Adrenal gland (tissue), 12 donors: ENCODE results near the gene PARP6. TPM values are rescaled to one million over a fixed set of nuclear protein-coding genes. Genes with fewer than 3 reads are reported as not detected.
"Not testable (repeated sequence)": the region's sequence is repeated elsewhere in the genome, so short reads cannot be mapped to it uniquely, and the experiment has no call there.

Source experiments
- DNase-seq, 7 donors: peaks; one replicate each; pipeline ENCODE4 v3.0.0-alpha.2; 2019 to 2020
- H3K27ac ChIP-seq, 5 donors: fragments of 200-600 bp; sonication (generic) in 4 of 5; 1 replicate in 3 of 5; 2 replicates in 2 of 5; pipeline versions ENCODE4 v1.5.1 to v1.8.0; 2016 to 2020; ENCODE audit warnings: mild to moderate bottlenecking in 1 of 5
- H3K27me3 ChIP-seq: fragments of 200-600 bp; 2 replicates; pipeline ENCODE4 v1.8.0; 2021
- H3K36me3 ChIP-seq, 2 donors: fragments of 200-600 bp; replicated peaks in 1 of 2; 1 replicate in 1 of 2; 2 replicates in 1 of 2; pipeline versions ENCODE4 v1.5.1 to v1.8.0; 2018 to 2022
- H3K4me1 ChIP-seq, 2 donors: fragments of 200-600 bp; replicated peaks in 1 of 2; 1 replicate in 1 of 2; 2 replicates in 1 of 2; pipeline versions ENCODE4 v1.5.1 to v1.8.0; 2018 to 2021
- H3K4me3 ChIP-seq, 4 donors: fragments of 200-600 bp; sonication (generic) in 3 of 4; one replicate each; pipeline ENCODE4 v1.5.1; 2016 to 2018
- H3K9me3 ChIP-seq, 3 donors: fragments of 200-600 bp; sonication (generic) in 1 of 3; replicated peaks in 1 of 3; 1 replicate in 2 of 3; 2 replicates in 1 of 3; pipeline versions ENCODE4 v1.5.1 to v1.8.0; 2016 to 2021
- POLR2A ChIP-seq, 2 donors: fragments of 450-650 bp; IDR thresholded peaks; one replicate each; pipeline ENCODE4 v1.6.1; 2017; ENCODE audit warnings: antibody characterized with exemption in 2 of 2, mild to moderate bottlenecking in 2 of 2, moderate library complexity in 1 of 2
- WGBS, 4 donors: extraction: QIAGEN DNeasy Blood & Tissue Kit in 2 of 4; methylation state at CpG; one replicate each; pipeline versions ENCODE4 v1.1.5 to v1.1.7; 2013 to 2017; 5-methylcytosine and 5-hydroxymethylcytosine counted together
- intact Hi-C, 2 donors: fragments of 100-400 bp; cut with DNase I; formaldehyde crosslinking; loops; one replicate each; pipeline versions ENCODE4 v1.14.1 to v1.15.0; 2022 to 2023
- polyA plus RNA-seq, 3 donors: library from polyadenylated mRNA; stranded (reverse); fragments of 200-250 nt in 2 of 3; fragments of 350-450 nt in 1 of 3; fragmentation: Illumina TruSeq in 1 of 3; extraction: RNeasy Lipid Tissue Mini Kit (QIAGEN cat#74804) in 1 of 3; gene quantifications; one replicate each; pipeline ENCODE4 v1.2.3, GENCODE V29; 2013 to 2014
- total RNA-seq, 9 donors: library from RNA; depleted of rRNA in 4 of 9; stranded (reverse); fragments of >200 nt in 4 of 9; fragments of 120-200 nt in 1 of 9; fragmentation: NEBNext Ultra II Directional in 1 of 9; extraction: Animal tissue kit (Norgen Biotek cat#: 25700) in 1 of 9; gene quantifications; one replicate each; pipeline versions ENCODE4 v1.1.0 to v1.2.4, GENCODE V29; 2013 to 2023
- TF ChIP-seq, protein P1 (sequence below), 6 experiments: fragments of 450-650 bp in 4 of 6; fragments of 200-600 bp in 2 of 6; sonication (generic) in 1 of 6; IDR thresholded peaks; 1 replicate in 5 of 6; 2 replicates in 1 of 6; pipeline versions ENCODE4 v1.5.1 to v1.8.0; 2016 to 2021; ENCODE audit warnings: antibody characterized with exemption in 6 of 6, mild to moderate bottlenecking in 2 of 6, moderate library complexity in 1 of 6
- donor health status: healthy with polysubstance abuse.
- donor health status: Bipolar disorder and iron deficiency.
- donor health status: DM: yes; HTN: yes; CAD: no.
- donor health status: DM: no; HTN: no; CAD: no.
- donor health status: DM: no; HTN: no; CAD: no.
- donor health status: DM: yes; HTN: yes; CAD: no.

PARP6 gene
- total and polyA plus RNA-seq, 12 donors: 37.4 to 464 (median 72.9) TPM

DNA sequence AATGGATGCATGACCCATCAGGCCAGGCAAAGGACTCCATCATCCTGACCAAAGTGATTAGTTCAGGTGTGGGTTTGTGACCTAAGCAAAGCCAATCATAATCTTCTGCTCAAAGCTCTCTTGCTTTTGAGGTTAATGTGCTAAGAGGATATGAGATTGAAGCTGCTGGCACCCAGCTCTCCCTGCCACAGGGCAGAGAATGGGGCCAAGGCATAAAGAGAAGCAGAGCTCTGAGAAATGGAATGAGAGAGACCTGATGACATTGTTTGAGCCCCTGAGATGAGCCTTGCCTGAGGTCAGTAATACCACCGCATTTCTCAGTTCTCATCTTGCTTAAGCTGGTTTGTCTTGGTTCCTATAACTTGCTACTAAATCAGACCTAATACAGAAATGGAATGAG, 6.4 kb upstream of the PARP6 start:
- H3K27me3 ChIP-seq: no peaks in the 10 kb centered on the region
- no peaks in the 10 kb centered on the region for H3K36me3 ChIP-seq
- peaks cover 0 to 8% of the 10 kb centered on the region in 2 donors for H3K4me1 ChIP-seq
- 83 to 96% (median 90%) methylated on average over 1 of the region's 1 CpG for WGBS, 4 donors
- H3K4me3 ChIP-seq: no peak overlapping the region
- no peaks in the 10 kb centered on the region for H3K9me3 ChIP-seq
- H3K27ac ChIP-seq: no peak overlapping the region
- TF ChIP-seq POLR2A (IDR thresholded peaks at IDR 0.05): no peak
- TF ChIP-seq, protein P1, sequence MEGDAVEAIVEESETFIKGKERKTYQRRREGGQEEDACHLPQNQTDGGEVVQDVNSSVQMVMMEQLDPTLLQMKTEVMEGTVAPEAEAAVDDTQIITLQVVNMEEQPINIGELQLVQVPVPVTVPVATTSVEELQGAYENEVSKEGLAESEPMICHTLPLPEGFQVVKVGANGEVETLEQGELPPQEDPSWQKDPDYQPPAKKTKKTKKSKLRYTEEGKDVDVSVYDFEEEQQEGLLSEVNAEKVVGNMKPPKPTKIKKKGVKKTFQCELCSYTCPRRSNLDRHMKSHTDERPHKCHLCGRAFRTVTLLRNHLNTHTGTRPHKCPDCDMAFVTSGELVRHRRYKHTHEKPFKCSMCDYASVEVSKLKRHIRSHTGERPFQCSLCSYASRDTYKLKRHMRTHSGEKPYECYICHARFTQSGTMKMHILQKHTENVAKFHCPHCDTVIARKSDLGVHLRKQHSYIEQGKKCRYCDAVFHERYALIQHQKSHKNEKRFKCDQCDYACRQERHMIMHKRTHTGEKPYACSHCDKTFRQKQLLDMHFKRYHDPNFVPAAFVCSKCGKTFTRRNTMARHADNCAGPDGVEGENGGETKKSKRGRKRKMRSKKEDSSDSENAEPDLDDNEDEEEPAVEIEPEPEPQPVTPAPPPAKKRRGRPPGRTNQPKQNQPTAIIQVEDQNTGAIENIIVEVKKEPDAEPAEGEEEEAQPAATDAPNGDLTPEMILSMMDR (IDR thresholded peaks at IDR 0.05): no peak
- intact Hi-C loops: no loop called here
- DNase-seq: no peak

DNA sequence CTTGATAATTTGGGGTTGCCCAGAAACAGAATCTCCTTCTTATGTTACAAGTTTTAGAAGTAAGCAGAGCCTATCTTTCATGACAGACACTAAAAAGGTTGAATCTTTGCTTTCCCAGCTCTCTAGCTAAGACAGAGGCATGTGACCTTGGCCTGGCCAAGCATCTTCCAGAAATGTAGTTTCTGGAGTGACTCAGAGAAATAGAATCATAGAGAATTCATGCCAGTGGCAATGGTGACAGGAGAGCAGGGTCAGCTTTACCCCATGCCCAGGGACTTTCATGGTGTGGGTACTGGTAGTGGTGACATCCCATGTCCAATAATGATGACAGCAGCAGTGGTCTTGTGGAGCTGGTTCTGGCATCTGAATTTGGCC, 4.0 kb upstream of the PARP6 start:
- Histone ChIP-seq H3K27me3 (no peaks in the 10 kb centered on the region), H3K36me3 (no peaks in the 10 kb centered on the region), H3K4me3 (no peak overlapping the region), H3K27ac (peak overlapping the region in 4 of 5 donors; percentile 38 to 70 (median 46)), H3K9me3 (no peaks in the 10 kb centered on the region), H3K4me1 (peaks cover 0 to 20% of the 10 kb centered on the region in 2 donors)
- DNase-seq: peak; percentile 43 to 74 (median 63)
- TF ChIP-seq POLR2A (IDR thresholded peaks at IDR 0.05): no peak
- TF ChIP-seq, protein P1 (IDR thresholded peaks at IDR 0.05): no peak
- intact Hi-C loops: no loop called here

DNA sequence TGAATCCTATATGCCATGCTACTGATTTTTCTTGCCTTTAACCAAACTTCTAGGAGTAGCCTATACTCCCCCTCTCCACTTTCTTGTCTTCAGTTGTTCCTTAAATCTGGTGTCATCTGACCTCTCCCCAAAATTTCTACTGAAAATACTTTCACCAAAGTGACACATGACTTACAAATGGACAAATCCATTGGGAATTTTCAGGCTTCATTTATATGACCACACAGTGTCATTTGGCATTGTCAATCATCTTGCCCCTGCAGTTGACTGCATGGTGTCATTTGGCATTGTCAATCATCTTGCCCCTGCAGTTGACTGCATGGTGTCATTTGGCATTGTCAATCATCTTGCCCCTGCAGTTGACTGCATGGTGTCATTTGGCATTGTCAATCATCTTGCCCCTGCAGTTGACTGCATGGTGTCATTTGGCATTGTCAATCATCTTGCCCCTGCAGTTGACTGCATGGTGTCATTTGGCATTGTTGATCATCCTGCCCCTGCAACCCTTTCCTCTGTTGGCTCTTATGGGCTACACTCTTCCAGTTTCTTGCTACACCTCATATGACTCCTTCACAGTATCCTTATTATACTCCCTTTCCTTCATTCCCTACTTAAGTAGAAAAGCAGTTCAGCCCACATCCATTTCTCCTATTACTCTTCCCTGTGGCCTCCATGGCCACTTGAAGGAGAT, 3.4 kb upstream of the PARP6 start:
- H3K9me3 ChIP-seq, H3K27me3 ChIP-seq, H3K36me3 ChIP-seq, H3K4me3 ChIP-seq, DNase-seq, intact Hi-C loops: not testable (repeated sequence)
- peaks cover 0 to 25% of the 10 kb centered on the region in 2 donors for H3K4me1 ChIP-seq
- peak overlapping the region in 4 of 5 donors; percentile 38 to 70 (median 46) for H3K27ac ChIP-seq

DNA sequence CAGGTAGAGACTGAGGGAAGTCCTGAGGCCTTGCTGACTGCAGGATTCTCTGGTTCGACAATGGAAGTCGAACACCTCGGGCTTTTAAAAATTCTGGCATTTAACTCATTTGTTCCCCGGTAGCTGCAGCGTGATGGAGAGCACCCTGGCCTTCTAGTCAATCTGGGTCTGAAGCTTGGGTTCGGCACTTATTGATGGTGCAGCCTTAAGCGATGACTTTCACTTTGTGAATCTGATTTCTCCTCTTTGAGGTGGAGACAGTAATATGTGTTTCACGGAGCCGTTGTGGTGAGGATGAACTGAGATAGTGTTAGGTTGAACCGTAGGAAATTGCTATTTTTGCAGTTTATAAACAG, 621 bp upstream of the PARP6 start:
- no peak for TF ChIP-seq POLR2A (IDR thresholded peaks at IDR 0.05)
- TF ChIP-seq, protein P1 (IDR thresholded peaks at IDR 0.05): no peak
- no peak for DNase-seq
- Histone ChIP-seq H3K36me3 (peaks cover 0 to 5% of the 10 kb centered on the region in 2 donors), H3K9me3 (no peaks in the 10 kb centered on the region), H3K4me3 (peak overlapping the region in 2 of 4 donors; percentile 30 to 75), H3K4me1 (peaks cover 0 to 30% of the 10 kb centered on the region in 2 donors), H3K27me3 (no peaks in the 10 kb centered on the region), H3K27ac (peak overlapping the region in 4 of 5 donors; percentile 18 to 94 (median 74))
- intact Hi-C loops: no loop called here
- WGBS, 4 donors: 45 to 57% (median 52%) methylated on average over 10 of the region's 10 CpGs

DNA sequence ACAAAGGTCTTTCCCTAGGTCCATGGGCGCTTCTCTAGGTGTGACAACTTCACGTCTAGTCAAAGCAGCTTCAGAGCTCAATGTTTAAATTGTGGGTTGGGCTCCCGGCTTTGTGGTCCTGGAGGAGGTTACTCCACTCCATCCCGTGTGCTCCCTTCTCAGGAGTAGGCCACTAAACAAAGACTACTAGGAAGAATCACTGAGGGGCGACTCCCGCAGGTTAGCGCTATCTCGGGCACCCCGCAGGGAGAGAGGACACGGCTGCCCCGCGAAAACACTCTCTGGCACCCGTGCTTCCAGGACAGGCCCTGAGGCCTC, 500 bp downstream of the PARP6 start:
- TF ChIP-seq, protein P1 (IDR thresholded peaks at IDR 0.05): no peak
- no peak for TF ChIP-seq POLR2A (IDR thresholded peaks at IDR 0.05)
- Histone ChIP-seq H3K27me3 (no peaks in the 10 kb centered on the region), H3K9me3 (no peaks in the 10 kb centered on the region), H3K4me3 (peak overlapping the region; percentile 43 to 75 (median 62)), H3K27ac (peak overlapping the region in 4 of 5 donors; percentile 81 to 94 (median 86)), H3K36me3 (peaks cover 0 to 16% of the 10 kb centered on the region in 2 donors), H3K4me1 (peaks cover 0 to 30% of the 10 kb centered on the region in 2 donors)
- WGBS, 4 donors: 0 to 11% (median 7%) methylated on average over 6 to 13 of the region's 13 CpGs
- intact Hi-C loops: no loop called here
- no peak for DNase-seq
